NK-92 (cell line): ENCODE data around the gene GNAQ.

Source experiments
- DNase-seq: peaks from one replicate; lab custom pipeline; 2025; ENCODE audit not compliant: unreplicated experiment; lab: John Stamatoyannopoulos, UW

The GNAQ gene

DNA sequence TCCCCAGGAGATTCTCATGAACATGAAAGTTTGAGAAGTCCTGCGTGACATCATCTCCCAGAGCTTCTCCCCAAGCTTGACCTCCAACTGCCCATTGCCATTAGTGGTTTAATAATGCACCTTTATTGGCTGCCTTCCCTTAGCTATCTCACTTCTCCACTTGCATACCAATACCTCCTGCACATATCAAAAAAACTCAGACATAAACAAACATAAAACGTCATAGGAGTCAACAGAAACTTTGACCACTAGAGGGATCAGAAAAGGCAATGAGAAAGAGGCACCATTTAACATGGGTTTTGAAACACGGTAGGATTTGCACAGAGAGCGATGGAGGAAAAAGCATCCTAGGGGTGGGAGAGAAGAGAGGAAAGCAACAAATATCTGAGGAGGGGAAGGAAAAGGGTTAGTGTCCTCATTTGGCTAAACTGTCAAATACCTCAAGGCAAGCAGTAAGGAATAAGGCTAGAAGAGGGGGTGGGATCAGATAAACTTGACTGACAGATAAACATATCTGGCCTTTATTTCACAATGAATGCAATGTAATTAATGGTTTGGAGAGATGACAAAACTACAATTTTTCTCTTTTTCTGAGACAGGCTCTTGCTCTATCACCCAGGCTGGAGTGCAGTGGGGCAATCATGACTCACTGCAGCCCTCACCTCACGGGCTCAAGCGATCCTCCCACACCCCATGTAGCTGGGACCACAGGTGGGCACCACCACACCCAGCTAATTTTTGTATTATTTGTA is 27.0 kb downstream of the GNAQ start:
- no peak for DNase-seq

DNA sequence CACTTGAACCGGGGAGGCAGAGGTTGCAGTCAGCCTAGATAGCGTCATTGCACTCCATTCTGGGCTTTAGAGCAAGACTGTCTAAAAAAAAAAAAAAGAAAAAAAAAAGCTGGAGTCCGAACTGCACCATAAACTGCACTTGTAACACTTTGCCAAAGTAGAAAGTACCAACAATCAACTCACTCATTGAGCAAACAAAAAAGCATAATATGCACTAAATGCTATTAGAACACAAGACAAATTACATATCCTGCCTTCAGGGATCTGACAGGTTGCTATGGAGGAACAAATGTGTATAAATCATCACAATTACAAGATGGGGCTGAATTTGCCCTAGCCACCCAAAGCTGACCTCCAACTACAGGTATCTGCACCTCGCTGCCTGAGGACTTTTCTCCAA is 27.9 kb downstream of the GNAQ start:
- no peak for DNase-seq

DNA sequence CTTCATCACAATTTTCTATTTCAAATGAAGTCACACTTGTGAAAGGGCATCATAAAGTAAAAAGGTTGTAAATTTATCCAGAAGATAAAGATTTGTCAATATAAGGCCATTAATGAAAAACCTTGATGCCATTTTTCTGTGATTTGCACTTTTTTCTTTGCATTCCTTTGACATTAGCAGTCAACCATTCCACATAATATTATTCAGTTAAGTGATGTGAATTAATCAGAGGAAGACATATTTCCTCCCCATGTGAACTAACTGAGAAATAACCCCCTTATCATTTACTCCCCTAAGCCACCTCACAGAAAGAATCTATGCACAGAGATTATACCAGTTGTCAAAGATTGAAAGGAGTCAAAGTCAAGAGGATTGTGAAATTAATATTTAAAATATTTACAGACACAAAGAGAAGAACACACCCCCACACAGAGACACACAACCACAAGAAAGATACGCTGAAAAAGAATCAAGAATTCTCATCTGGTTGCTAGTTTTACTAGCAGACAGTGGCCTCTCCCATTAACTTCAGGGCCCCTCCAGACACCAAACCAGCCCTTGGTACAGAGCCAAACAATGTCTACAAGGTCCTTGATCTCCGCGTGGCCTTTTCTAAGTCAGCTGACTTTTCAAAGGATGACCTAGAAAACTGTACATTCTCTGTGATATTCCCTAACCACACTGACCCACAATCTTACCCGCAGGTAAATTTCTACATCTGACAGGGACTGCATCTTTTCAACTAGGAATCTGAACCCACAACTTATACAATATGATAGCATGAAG is 29.5 kb downstream of the GNAQ start:
- no peak for DNase-seq

DNA sequence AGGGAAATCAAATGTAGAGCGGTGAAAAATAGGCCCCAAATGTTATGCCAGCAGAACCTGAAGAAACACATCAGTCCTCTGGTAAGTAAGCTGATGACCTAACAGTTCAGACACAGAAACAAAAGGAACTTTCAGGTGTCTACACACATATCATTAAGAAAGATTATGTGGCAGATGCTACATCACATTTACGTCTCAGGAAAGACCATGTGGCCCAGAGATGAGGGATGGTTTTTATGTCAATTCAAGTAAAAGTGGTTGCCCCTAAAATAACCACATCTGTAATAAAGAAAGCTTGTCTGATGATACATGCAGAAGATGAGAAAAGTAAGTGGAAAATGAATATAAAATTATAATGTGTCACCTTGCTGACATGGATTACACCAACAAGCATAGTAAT is 31.4 kb downstream of the GNAQ start:
- DNase-seq, result no peak

DNA sequence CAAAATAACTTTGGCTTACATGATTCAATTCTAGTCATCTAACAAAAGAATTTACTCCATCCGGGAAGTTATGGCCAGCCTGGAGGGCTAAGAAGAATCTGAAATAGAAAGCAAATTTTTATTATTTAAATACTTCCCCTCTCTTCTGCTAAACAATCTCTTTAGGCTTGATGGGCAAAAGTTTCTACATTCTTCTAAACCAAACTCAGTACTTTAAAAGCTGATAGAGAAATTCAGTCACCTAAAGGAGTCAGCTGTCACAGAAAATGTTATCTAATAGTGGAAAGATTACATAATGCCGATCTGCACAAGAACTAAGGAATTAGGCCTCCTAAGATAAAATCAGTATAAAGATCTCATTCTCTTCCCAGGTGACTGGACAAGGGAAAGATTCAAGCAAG is 32.4 kb downstream of the GNAQ start:
- DNase-seq, result no peak

DNA sequence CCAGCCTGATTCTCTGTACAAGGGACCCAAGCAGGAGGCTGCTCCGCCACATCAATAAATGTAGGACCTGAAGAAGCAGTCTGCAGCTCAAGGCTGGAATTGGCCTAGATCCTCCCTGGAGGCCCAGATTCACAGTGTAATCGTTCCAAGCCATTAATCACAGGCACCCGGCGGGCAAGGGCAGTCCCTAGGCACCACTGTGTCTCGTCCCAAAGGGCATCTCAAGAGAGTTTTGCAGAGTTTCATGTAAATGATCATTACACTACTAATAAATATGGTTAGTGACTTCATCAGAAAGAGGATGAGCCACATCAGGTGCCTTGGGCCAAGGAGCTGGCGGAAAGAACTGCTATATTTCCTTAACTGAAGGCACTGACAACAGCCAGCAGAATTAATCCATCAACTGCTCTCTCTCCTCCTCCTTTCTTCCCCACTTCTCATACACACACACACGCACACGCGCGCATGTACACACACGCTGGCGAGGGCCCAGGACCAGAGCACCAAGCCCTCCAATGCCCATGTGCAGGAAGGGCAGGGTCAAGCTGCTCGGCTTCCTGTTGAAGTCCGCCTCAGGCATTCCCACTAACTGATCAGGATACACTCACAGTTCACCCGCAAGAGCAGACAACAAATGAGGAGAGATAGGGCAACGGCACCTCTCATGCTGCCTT is 33.9 kb downstream of the GNAQ start:
- no peak for DNase-seq

DNA sequence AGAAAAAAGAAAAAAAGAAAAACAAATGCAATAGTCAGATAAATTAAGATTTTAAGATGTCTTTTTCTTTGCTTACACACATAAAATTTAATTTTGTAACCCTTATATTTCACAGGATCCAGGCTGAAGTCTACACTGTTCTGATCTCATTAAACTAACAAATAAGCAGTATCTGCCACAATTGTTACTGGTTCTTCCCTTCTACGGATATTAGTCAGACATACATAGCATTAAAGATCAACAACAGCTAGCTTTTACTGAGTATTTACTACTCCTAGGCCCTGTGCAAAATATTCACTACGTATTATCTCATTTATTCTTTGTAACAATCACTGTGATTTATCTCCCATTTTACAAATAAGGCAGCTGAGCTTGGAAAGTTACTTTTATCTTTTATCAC is 34.9 kb downstream of the GNAQ start:
- no peak for DNase-seq

DNA sequence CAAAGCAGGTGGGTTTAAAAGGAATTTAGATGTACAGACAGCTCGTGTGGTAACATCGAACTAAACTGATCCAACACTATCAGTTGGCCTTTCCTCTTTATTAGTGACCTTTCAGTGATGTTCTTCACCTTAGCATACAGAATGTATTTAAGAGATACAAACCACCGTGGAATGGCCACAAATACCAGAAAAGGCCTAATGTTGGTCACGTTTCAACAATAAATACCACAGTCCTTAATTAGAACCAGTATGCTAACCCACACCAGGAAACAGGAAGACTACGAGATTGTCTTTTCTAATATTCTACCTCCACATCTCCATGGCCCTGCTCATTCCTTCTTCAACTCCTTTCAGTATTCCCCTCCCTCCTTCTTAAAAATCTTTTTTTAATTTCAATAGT is 40.4 kb downstream of the GNAQ start:
- no peak for DNase-seq

DNA sequence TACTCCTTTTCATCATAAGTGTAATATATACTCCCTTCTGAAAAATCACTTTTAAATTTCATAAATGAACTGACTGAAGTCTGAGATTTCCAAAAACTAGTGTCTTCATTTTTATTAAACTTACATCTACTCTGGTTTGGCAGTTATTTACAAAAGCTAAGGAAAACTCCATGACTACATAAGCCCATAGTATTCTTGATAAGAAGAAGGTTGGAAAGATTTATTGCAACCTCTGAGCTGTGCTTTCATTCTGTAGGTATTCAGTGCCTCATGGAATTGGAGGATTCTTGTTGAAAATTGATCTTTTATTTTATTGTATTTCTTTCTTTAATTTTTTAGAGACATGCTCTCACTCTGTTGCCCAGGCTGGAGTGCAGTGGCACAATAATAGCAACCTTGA is 41.7 kb downstream of the GNAQ start:
- DNase-seq, result no peak

DNA sequence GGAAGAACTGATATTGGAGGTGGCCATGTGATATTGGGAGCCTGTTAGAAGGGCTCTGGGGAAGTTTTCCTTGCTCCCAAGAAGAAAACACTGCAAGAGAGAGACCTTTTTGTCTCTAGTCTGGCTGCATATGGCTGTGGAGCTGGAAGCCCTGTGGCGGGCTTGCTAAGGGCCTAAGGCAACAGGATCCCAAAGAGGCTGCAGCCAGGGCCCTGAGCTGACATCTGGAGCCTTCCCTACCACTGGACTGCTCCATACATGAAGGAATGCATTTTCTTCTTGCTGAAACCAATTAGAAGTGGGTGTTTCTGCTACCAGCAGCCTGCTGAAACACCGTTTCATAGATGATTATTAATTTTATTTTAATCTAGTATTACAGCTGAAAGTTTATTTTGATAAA is 42.2 kb downstream of the GNAQ start:
- DNase-seq, result no peak

DNA sequence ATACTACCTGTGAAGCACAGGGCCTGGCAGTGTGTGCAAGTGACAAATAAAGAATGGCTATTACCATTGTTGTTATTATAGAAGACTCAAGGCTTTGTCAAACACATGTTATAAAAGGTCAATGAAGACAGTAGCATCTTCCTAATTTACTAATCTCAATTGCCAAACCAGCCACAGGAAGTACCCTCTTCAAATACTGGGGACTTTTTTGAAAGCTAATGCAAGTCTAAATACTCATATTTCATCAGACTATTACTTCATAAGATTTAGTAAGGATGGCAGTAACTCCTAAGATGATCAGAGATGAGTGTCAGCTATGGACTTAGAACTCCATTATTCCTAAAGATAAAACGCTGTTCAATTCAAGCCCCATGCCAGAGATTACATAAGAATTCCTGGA is 43.0 kb downstream of the GNAQ start:
- DNase-seq, result no peak

DNA sequence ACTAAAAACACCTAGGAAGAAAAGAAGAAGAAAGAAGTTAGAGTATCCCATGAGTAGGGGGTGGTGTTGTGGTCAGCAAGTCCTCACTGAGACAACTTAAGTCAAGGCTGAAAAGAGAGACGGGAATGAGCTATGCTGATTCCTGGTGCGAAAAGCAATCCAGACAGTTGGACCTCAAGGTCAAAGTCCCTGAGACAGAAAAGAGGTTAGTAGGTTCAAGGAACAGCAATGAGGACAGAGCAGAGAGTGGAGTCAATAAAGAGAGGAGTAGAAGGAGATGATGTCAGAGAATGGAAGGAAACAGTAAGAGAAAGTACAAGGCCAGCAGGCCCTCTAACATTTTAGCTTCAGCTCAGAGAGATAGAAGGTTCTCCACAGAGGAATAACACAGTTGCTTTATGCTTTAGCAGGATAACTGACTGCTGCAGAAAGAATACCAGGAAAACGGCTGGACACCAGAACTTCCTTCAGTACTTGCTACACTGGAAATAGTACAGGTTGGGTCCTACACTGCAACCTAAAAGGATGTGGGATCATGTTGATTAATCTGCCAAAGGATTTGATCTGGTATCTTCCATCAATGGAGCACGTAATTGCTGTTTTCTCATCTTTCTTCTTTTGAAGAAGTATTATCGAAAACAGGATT is 43.6 kb downstream of the GNAQ start:
- DNase-seq, result no peak

DNA sequence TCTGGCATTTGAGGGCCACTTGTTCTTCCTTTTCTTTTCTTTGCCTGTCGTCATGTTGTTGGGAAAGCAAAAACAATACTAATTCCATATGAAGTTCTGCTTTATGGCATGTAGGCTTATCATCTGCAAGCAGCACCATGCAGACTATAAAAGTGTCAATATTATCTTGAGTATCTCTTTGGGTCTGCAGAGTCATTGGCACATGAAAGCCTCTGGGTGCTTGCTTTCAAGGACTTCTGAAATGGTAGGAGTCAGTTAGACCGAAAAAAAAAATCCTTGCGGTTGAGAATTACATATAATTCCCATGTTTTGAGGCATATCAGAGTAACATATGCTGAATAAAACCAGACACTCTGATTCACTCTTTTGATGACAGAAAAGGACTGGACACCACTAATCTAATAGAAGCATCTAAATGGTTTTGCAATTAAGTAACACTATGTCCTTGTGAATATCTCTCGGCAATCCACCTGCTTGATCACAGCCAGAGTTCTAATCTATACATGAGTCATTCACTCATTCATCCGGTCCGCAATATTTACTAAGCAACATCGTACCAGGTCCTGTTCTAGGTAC is 44.4 kb downstream of the GNAQ start:
- DNase-seq, result no peak

DNA sequence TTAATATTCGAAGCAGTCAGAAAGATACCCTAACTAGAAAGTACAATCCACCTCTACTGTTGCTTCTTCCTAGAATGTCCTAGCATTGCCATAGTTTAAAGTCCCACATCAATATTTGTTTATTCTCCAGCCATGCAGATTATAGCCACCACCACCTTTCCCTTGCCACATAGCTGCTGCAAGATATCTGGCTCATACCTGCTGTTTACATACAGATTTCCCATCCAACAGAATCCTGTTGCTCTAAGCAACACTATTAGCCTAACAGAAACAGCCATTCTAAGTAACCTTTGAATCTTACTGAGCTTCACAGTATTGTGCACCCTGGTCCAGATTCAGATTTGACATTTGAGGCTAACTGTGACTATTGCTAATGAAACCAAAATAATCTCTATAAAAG is 45.6 kb downstream of the GNAQ start:
- no peak for DNase-seq

DNA sequence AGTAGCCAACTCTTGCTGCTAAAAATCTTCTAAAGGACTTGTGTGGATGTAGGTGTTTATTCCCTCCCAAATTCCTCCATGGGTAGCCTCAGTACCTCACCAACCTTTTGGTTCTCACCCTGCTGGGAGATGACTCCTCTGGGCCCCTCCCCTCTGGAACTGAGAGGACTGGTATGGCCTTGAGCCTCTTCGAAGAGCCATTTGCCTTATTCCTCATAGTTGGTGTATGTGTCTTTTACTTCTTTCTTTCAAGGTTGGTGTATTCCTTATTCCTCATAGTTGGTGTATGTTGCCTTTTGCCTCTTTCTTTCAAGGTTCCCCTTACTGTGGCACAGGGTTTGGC is 48.3 kb downstream of the GNAQ start:
- DNase-seq, result no peak

DNA sequence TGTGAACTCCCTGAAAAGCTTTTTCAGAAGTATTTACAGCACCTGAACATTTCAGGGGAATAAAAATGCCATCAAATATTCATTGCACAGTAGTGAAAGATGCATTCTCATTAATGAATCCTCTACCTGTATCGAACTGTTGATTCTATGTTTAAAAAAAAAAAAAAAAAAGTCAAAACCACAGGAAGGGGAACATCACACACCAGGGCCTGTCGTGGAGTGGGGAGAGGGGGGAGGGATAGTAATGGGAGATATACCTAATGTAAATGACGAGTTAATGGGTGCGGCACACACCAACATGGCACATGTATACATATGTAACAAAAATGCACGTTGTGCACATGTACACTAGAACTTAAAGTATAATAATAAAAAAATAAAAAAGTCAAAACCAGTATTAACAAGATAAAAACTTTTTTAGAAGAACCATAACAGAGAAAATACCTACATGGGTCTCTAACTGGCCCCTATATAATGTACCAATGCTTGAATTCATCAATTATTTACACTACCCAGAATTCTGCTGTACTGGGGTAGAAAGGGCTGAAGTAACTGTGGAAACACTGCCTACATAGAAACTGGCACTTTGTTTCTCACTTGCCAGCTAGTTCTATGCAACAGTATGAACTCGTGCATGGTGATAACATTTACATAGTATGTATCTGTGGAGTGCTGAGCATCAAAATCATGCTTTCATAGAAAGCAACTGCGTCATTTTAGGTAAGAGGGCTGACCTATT is 48.9 kb downstream of the GNAQ start:
- DNase-seq, result no peak

DNA sequence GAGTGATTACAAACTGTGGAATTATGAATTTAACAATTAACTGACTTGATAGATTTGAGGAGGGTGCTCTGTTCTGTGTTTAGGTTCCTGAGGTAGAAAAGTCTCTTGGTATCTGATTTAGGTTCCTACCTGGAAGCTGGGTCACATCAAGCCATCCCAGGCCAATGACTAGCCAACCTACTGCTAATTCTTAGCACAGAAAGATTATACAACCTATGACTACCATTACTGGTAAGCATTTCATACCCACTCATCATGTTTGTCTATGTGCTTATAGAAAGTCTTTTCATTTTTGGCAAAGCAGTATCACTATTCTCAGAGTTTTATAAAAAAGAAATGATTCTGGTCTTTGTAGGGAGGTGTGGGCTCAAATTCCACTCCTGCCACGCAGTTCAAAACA is 49.7 kb downstream of the GNAQ start:
- no peak for DNase-seq

DNA sequence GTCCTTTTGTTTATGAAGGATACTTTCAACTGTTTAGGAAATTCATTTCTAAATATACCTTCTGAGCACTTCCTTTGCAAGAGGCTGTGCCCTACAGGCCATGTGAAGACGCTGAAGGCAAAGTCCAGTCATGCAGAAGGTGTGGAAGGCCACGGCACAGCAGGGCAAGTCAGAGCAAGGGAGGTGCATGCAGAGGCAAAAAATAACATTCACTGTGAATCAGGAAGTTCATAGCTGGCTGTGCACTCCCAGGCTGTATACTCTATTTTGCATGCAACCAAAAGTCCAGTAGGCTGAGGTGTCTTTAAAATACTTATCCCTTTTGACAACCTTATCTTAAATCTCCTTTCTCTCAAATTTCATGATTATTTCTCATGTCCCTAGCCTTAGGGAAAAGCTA is 50.3 kb downstream of the GNAQ start:
- DNase-seq, result no peak

DNA sequence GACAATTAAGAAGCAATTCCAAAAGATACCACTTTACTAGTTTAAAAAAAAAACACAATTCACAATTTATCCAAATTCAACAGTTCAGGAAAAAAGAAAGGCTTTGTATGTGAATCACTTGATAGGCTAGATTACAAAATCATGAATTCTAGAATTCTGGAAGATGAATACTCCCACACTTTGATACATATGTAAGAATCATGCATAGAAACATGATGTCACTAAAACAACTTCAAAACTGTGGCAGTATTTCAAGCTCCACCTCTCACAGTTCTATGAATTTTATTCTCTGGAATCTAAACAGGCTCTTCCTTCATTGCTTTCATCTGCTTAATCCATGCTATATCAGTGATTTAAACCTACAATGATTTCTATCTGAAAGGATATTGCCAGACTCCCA is 51.0 kb downstream of the GNAQ start:
- DNase-seq, result no peak

DNA sequence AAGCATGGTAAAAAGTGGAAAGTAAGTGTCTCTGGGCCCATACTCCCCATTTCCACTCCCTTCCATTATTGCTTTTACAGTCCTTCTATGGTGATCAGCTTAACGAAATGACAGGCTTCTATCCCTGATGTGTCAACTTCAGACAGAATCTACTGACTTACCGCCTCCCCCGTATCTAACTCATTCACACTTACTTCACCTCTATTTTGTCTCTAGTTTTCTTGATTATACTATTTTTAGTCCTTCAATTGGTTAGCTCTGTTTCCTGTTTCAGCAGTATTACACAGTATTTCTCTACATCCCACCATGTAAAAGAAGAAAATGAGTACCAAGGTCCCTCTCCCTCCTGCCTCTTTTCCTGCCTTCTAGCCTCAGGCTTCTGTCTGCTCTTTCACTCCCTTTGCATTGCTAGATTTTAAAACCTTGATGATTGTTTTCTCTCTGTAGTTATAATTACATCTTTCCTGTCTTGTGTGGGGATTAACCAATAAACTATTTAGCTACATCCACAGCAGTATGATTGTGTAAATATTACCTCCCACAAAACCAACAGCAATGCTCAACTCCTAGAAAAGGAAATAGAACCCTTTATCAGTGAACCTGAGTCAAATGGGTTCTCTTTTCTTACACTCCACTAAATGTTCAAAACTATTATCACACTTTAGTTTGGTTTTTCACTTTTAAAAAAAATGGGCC is 53.4 kb downstream of the GNAQ start:
- DNase-seq, result no peak
